Fibroblast of pulmonary artery (primary cell): Measurements from ENCODE around the gene KLHL25.

Source experiments
- DNase-seq: peaks from one replicate; pipeline ENCODE4 v3.0.0-alpha.2; 2010; ENCODE audit warnings: low read depth
- H3K4me3 ChIP-seq: replicated peaks from 2 replicates; pipeline ENCODE4 v1.5.1; 2011; ENCODE audit warnings: low read depth, mild to moderate bottlenecking, control low read depth, low read length, moderate library complexity
- CTCF ChIP-seq: IDR thresholded peaks from 2 replicates; pipeline ENCODE4 v1.5.1; 2011; ENCODE audit warnings: mild to moderate bottlenecking, control low read depth, low read length, inconsistent platforms; ENCODE audit errors: missing control alignments

KLHL25 gene

GRCh38 chr15:85764649-85765277, 30.0 kb downstream of the KLHL25 start:
- H3K4me3 ChIP-seq = no peak overlapping the region
- DNase-seq = peak; percentile 49
- TF ChIP-seq CTCF = no peak

DNA sequence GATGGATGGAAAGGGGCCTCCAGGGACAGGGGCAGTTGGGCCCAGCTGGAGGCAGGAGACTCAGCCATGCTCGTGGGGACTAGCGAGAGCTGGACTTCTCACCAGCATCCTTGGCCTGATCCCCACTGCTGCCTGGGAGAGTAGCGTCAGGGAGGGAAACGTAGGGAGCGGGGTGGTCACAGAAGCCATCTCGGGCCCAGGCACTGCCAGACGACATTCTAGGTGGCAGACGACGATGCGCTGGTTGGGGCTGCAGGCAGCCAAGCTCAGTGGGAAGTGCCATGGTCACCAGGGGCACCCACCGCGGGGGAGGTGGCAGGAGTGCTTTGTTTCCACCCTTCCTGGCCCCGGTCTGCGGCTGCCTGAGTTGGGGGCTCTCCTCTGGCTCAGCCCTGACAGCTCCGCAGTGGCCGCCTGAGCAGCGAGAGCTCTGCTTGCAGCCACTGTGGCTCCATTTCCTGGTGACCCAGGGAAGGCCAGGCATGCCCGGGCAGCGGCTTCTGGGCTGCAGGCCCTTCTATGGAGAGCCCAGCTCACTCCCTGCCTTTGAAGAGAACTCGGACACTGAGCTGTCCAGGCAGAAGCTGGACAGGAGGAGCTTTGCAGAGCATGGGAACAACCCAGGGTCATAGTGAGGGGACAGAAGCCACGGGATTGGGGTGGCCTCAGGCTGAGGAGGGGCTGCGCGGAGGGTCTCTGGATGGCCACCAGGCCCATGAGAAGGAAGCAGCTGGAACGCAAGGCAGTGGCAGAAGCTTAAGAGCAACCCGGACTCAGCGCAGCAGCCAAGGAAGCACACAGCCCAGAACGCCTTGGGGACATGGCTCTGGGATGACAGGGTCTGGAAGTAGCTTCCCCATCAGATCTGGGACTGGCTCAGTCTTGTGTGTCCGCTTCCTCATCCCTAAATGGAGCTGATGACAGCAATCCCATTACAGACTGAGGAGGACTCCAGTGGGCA, 30.8 kb downstream of the KLHL25 start:
- no peak for TF ChIP-seq CTCF

DNA sequence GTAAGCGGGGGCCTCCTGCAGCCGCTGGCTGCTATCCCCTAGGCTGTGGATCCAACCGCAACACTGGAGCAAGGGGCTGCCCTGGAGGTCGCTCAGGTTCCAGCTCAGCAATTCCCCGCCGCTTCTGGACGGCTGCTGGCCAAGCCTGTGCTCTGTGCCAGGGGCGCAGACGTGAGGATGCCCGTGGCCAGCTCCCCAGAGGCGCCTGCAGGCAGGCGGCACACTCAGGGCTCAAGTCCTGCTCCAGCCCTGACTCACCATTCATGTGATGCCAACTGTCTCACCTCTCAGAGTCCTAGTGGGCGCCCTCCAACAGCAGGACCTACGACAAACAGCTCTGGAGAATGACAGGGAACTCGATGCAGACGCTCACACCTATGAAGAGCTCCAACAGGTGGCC, 31.6 kb downstream of the KLHL25 start:
- no peak for DNase-seq
- no peak overlapping the region for H3K4me3 ChIP-seq
- TF ChIP-seq CTCF = no peak

More for the DNA sequence above, 30.8 kb downstream of the KLHL25 start:
- no peak for DNase-seq
- H3K4me3 ChIP-seq = no peak overlapping the region

DNA sequence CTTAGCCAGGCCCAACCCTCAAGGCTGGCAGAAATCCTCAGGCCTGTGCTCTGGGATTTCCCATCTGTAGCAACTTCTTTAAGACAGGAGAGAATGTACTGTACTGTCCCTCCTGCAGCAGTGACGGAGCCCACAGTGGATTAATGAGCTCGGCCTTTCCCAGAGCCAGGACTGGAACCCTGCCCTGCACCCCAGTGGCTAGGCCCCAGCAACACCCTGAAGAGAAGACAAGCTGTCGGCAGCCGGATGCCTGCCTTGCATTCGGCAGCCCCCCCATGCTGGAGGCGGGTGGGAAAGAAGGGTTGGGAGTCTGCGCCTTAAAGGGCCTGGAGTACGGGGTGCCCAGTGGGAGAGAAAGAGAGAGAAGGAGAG, 32.0 kb downstream of the KLHL25 start:
- no peak for TF ChIP-seq CTCF
- no peak for DNase-seq
- H3K4me3 ChIP-seq = no peak overlapping the region

DNA sequence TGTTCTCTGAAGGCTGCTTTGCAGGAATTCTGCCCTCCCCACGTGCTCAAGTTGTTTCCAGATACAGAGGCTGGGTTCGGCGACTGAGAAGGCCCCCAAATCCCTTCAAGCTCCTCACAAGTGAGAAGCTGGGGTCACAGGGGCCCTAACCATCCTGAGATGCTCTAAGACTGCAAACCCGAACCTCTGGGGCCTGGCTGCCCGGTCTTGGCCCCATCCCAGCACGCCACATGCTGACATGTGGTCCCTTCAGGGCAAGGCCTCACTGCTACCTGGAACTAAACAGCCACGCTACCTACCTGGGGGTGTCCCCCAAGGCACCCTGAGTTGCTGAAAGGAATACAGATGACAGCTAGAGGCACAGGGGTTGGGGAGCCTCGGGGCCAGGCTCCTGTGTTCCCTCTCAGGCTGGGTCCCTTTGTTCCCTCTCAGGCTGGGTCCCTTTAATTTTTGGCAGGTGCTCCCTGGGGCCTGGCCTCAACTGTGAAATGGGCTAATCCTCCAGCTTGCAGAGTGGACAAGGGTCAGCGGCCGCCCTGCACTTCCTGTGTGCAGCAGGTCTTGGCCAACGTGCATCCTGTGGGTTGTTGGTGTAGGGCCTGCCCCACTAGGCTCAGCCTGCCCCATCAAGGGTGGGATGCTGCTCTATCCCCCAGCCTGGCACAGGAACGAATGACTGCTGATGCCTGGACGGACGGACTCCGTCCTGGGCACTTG, 32.5 kb downstream of the KLHL25 start:
- TF ChIP-seq CTCF = no peak
- no peak for DNase-seq

DNA sequence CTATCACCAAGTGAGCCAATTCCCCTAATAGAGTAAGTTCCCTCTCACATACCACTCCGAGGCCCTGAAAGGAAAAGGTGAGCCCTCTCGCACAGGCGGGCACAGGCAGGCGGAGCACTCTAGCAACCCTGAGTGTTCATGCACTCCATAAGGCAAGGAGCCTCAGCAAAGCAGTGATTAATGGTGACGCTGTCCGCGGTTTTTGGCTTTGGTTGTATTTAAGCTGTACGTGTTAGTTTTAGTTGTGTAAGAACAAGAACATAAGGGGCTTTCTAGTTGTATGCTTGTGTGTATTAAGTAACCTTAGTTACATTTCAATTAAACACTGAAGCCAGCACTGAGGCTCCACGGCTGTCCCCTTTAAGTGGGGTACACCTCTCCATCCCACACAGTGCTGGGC, 33.1 kb downstream of the KLHL25 start:
- peak; percentile 49 for DNase-seq
- H3K4me3 ChIP-seq = no peak overlapping the region
- TF ChIP-seq CTCF = no peak

More for the DNA sequence above, 32.5 kb downstream of the KLHL25 start:
- H3K4me3 ChIP-seq = no peak overlapping the region
